ENCODE measurements around the gene NUDT22.

GRCh38 chr11:64260147-64260708, 34.2 kb downstream of the NUDT22 start:
- TF ChIP-seq CTCF (IDR thresholded peaks at IDR 0.05) (no peak), MYC (IDR thresholded peaks at IDR 0.05; ENCODE audit: borderline replicate concordance, low read length) (no peak), CEBPB (IDR thresholded peaks at IDR 0.05) (no peak)
